ENCODE results near the gene YPEL2.

The YPEL2 gene

GRCh38 chr17:59357219-59357697, 25.8 kb downstream of the YPEL2 start:
- no peak for DNase-seq

- no peak for DNase-seq
These were observed 26.5 kb downstream of the YPEL2 start for GRCh38 chr17:59357929-59358328.

- no peak for DNase-seq
These were observed 29.9 kb downstream of the YPEL2 start for GRCh38 chr17:59361386-59361785.

- no peak for DNase-seq
These were observed 30.7 kb downstream of the YPEL2 start for GRCh38 chr17:59361916-59362810.

- no peak for DNase-seq
These were observed 31.4 kb downstream of the YPEL2 start for GRCh38 chr17:59362811-59363205.

GRCh38 chr17:59365383-59365981, 34.0 kb downstream of the YPEL2 start:
- no peak for DNase-seq

- DNase-seq: no peak
These were observed 34.7 kb downstream of the YPEL2 start for GRCh38 chr17:59366040-59366757.

GRCh38 chr17:59366773-59367656, 35.6 kb downstream of the YPEL2 start:
- DNase-seq: no peak

GRCh38 chr17:59367657-59368045, 36.2 kb downstream of the YPEL2 start:
- DNase-seq: no peak

GRCh38 chr17:59368218-59368857, 36.9 kb downstream of the YPEL2 start:
- no peak for DNase-seq

GRCh38 chr17:59369031-59369975, 37.8 kb downstream of the YPEL2 start:
- DNase-seq: no peak

GRCh38 chr17:59370593-59371299, 39.3 kb downstream of the YPEL2 start:
- no peak for DNase-seq

- DNase-seq: no peak
These were observed 40.1 kb downstream of the YPEL2 start for GRCh38 chr17:59371416-59372100.

GRCh38 chr17:59372138-59372751, 40.8 kb downstream of the YPEL2 start:
- DNase-seq: no peak

- no peak for DNase-seq
These were observed 42.5 kb downstream of the YPEL2 start for GRCh38 chr17:59373882-59374495.

GRCh38 chr17:59374612-59375011, 43.2 kb downstream of the YPEL2 start:
- DNase-seq: no peak

GRCh38 chr17:59375857-59376256, 44.4 kb downstream of the YPEL2 start:
- DNase-seq: no peak

GRCh38 chr17:59376506-59376905, 45.1 kb downstream of the YPEL2 start:
- DNase-seq: no peak

- no peak for DNase-seq
These were observed 46.0 kb downstream of the YPEL2 start for GRCh38 chr17:59377410-59377809.
